SIG-M5 (cell line): Measurements from ENCODE around the gene CDK5R2.
"Not testable (repeated sequence)": the region's sequence is repeated elsewhere in the genome, so short reads cannot be mapped to it uniquely, and the experiment has no call there.

Source experiments
- DNase-seq: peaks from one replicate; lab custom pipeline; 2025; lab: John Stamatoyannopoulos, UW

The CDK5R2 gene

GRCh38 chr2:218959141-218959731 is at the start of gene CDK5R2:
Gene CDK5R2 (plus strand): TSS chr2:218959666. CDS start chr2:218959821, 155 bp downstream.
- DNase-seq, result no peak

- no peak for DNase-seq
These were observed 48.7 kb upstream of the CDK5R2 start for GRCh38 chr2:218910741-218911140.

- no peak for DNase-seq
These were observed 39.0 kb upstream of the CDK5R2 start for GRCh38 chr2:218920504-218920903.

- no peak for DNase-seq
These were observed 34.7 kb upstream of the CDK5R2 start for GRCh38 chr2:218924757-218925156.

- no peak for DNase-seq
These were observed 34.0 kb upstream of the CDK5R2 start for GRCh38 chr2:218925434-218925833.

GRCh38 chr2:218927422-218927821 is 32.0 kb upstream of the CDK5R2 start:
- DNase-seq, result no peak

GRCh38 chr2:218927876-218928275 is 31.6 kb upstream of the CDK5R2 start:
- DNase-seq, result no peak

GRCh38 chr2:218930488-218930887 is 29.0 kb upstream of the CDK5R2 start:
- DNase-seq, result not testable (repeated sequence)

- DNase-seq, result not testable (repeated sequence)
These were observed 27.7 kb upstream of the CDK5R2 start for GRCh38 chr2:218931751-218932150.

- DNase-seq, result no peak
These were observed 14.6 kb upstream of the CDK5R2 start for GRCh38 chr2:218944759-218945404.

GRCh38 chr2:218946621-218947020 is 12.8 kb upstream of the CDK5R2 start:
- no peak for DNase-seq

GRCh38 chr2:218952160-218952559 is 7.3 kb upstream of the CDK5R2 start:
- no peak for DNase-seq

GRCh38 chr2:218953366-218953954 is 6.0 kb upstream of the CDK5R2 start:
- DNase-seq, result no peak

- DNase-seq, result no peak
These were observed 4.7 kb upstream of the CDK5R2 start for GRCh38 chr2:218954541-218955300.

GRCh38 chr2:218956039-218956438 is 3.4 kb upstream of the CDK5R2 start:
- no peak for DNase-seq

GRCh38 chr2:218957671-218958070 is 1.8 kb upstream of the CDK5R2 start:
- DNase-seq, result no peak

GRCh38 chr2:218958276-218958675 is 1.2 kb upstream of the CDK5R2 start:
- DNase-seq, result no peak

- no peak for DNase-seq
These were observed 369 bp downstream of the CDK5R2 start for GRCh38 chr2:218959761-218960308.

- DNase-seq, result no peak
These were observed 1.1 kb downstream of the CDK5R2 start for GRCh38 chr2:218960309-218961165.

- no peak for DNase-seq
These were observed 1.8 kb downstream of the CDK5R2 start for GRCh38 chr2:218961229-218961628.
